MCF 10A (cell line): Measurements from ENCODE around the gene UBTD1. TPM values are rescaled to one million over a fixed set of nuclear protein-coding genes. Genes with fewer than 3 reads are reported as not detected.
"Not testable (repeated sequence)": the region's sequence is repeated elsewhere in the genome, so short reads cannot be mapped to it uniquely, and the experiment has no call there.

Experiments used
- BruUV-seq: library from RNA; stranded (reverse); fragments of 400-500 nt; replicated peaks from 2 replicates; lab custom pipeline; 2021; lab: Mats Ljungman, UMichigan
- CTCF ChIA-PET: fragments of 300-600 bp; sonication (Branson Sonifier 250); formaldehyde crosslinking; extraction: SDS; loops from one replicate; lab custom pipeline; 2021; ENCODE audit warnings: antibody characterized with exemption, inconsistent platforms; lab: Yijun Ruan, JAX
- POLR2A ChIA-PET: fragments of 300-600, 350-650 bp; sonication (Branson Sonifier 250); formaldehyde crosslinking; extraction: SDS; loops from one replicate; lab custom pipeline; 2020; ENCODE audit warnings: antibody characterized with exemption, inconsistent platforms; lab: Yijun Ruan, JAX
- DNase-seq: peaks from one replicate; pipeline ENCODE4 v3.0.0-alpha.2; 2018; ENCODE audit not compliant: unreplicated experiment
- H3K27ac Mint-ChIP-seq: one replicate; pipeline ENCODE4 v1.8.0; 2022; ENCODE audit warnings: mild to moderate bottlenecking, low read depth, mixed read lengths; ENCODE audit not compliant: unreplicated experiment
- H3K27me3 Mint-ChIP-seq: one replicate; pipeline ENCODE4 v1.8.0; 2022; ENCODE audit warnings: mixed read lengths; ENCODE audit not compliant: insufficient read depth, unreplicated experiment
- H3K36me3 Mint-ChIP-seq: one replicate; pipeline ENCODE4 v1.8.0; 2022; ENCODE audit warnings: mild to moderate bottlenecking, moderate library complexity, mixed read lengths; ENCODE audit not compliant: insufficient read depth, unreplicated experiment
- H3K4me1 Mint-ChIP-seq: one replicate; pipeline ENCODE4 v1.8.0; 2022; ENCODE audit warnings: mixed read lengths; ENCODE audit not compliant: insufficient read depth, unreplicated experiment
- H3K4me3 Mint-ChIP-seq: one replicate; pipeline ENCODE4 v1.8.0; 2022; ENCODE audit warnings: mild to moderate bottlenecking, moderate library complexity, mixed read lengths; ENCODE audit not compliant: unreplicated experiment
- H3K9me3 Mint-ChIP-seq: one replicate; pipeline ENCODE4 v1.8.0; 2022; ENCODE audit warnings: mixed read lengths; ENCODE audit not compliant: unreplicated experiment
- CTCF ChIP-seq: fragments of 200-600 bp; IDR thresholded peaks from one replicate; pipeline ENCODE4 v1.8.0; 2022; ENCODE audit warnings: antibody characterized with exemption, mild to moderate bottlenecking; ENCODE audit not compliant: unreplicated experiment
- intact Hi-C: fragments of 100-400 bp; cut with micrococcal nuclease; formaldehyde crosslinking; loops from 2 replicates; pipeline ENCODE4 v1.14.1; 2022
- total RNA-seq: library from RNA; stranded (reverse); gene quantifications from 2 replicates; pipeline ENCODE4 v1.2.3, GENCODE V29; 2022

The UBTD1 gene
- total RNA-seq, 1 experiment from 2014 or later = 7.2 TPM

GRCh38 chr10:97464226-97464625, 34.5 kb upstream of the UBTD1 start:
- no peaks in the 10 kb centered on the region for H3K27me3 Mint-ChIP-seq
- ChIA-PET CTCF (interaction anchor here (0.5 to 9.9 kb wide), 30 partner anchors 8 to 250 kb away, joined by 3 to 204 read pairs (median 4); partner anchors contain the start of genes ANKRD2 and UBTD1), POLR2A (interaction anchor here (0.5 to 4.9 kb wide), 11 partner anchors 33 to 185 kb away, joined by 3 to 37 read pairs (median 5); no protein-coding TSS in a partner anchor)
- TF ChIP-seq CTCF = no peak
- H3K9me3 Mint-ChIP-seq = no peaks in the 10 kb centered on the region
- no TSS peak for BruUV-seq
- H3K4me1 Mint-ChIP-seq = peaks cover 16% of the 10 kb centered on the region
- peak overlapping the region; percentile 46 for H3K27ac Mint-ChIP-seq
- DNase-seq = no peak
- intact Hi-C loops = loop anchor here (5.0 kb wide), 1 partner anchor 108 kb away; the partner anchor contains the start of gene ANKRD2
- H3K36me3 Mint-ChIP-seq = peaks cover 97% of the 10 kb centered on the region
- H3K4me3 Mint-ChIP-seq = no peak overlapping the region

- Mint-ChIP-seq H3K4me1 (peaks cover 16% of the 10 kb centered on the region), H3K9me3 (no peaks in the 10 kb centered on the region), H3K4me3 (no peak overlapping the region), H3K27ac (no peak overlapping the region), H3K27me3 (no peaks in the 10 kb centered on the region), H3K36me3 (peaks cover 98% of the 10 kb centered on the region)
- ChIA-PET CTCF (interaction anchor here (0.5 to 9.9 kb wide), 11 partner anchors 9 to 258 kb away, joined by 3 to 204 read pairs (median 7); partner anchors contain the start of gene ANKRD2), POLR2A (interaction anchor here (1.0 to 4.9 kb wide), 13 partner anchors 10 to 146 kb away, joined by 3 to 37 read pairs (median 5); partner anchors contain the start of gene UBTD1)
- TF ChIP-seq CTCF = no peak
- DNase-seq = no peak
- intact Hi-C loops = no loop called here
- no TSS peak for BruUV-seq
These were observed 32.7 kb upstream of the UBTD1 start for GRCh38 chr10:97465982-97466381.

GRCh38 chr10:97466755-97467154, 32.0 kb upstream of the UBTD1 start:
- no peak overlapping the region for H3K4me3 Mint-ChIP-seq
- TF ChIP-seq CTCF = no peak
- no peaks in the 10 kb centered on the region for H3K9me3 Mint-ChIP-seq
- H3K4me1 Mint-ChIP-seq = peaks cover 16% of the 10 kb centered on the region
- H3K27ac Mint-ChIP-seq = no peak overlapping the region
- ChIA-PET CTCF (interaction anchor here (0.7 to 9.9 kb wide), 13 partner anchors 10 to 265 kb away, joined by 3 to 204 read pairs (median 6); partner anchors contain the start of gene ANKRD2), POLR2A (interaction anchor here (0.7 to 4.9 kb wide), 19 partner anchors 10 to 220 kb away, joined by 3 to 37 read pairs (median 5); partner anchors contain the start of genes ANKRD2, AVPI1, PI4K2A and UBTD1)
- H3K27me3 Mint-ChIP-seq = no peaks in the 10 kb centered on the region
- DNase-seq = peak; percentile 56
- no TSS peak for BruUV-seq
- intact Hi-C loops = no loop called here
- H3K36me3 Mint-ChIP-seq = peaks cover 99% of the 10 kb centered on the region

GRCh38 chr10:97468162-97468561, 30.6 kb upstream of the UBTD1 start:
- H3K4me1 Mint-ChIP-seq = peaks cover 16% of the 10 kb centered on the region
- no peaks in the 10 kb centered on the region for H3K9me3 Mint-ChIP-seq
- H3K27ac Mint-ChIP-seq = no peak overlapping the region
- no peak for TF ChIP-seq CTCF
- CTCF ChIA-PET = interaction anchor here (0.6 to 9.9 kb wide), 9 partner anchors 9 to 577 kb away, joined by 3 to 204 read pairs (median 5); partner anchors contain the start of gene ANKRD2
- POLR2A ChIA-PET = interaction anchor here (0.7 to 4.9 kb wide), 15 partner anchors 8 to 219 kb away, joined by 3 to 37 read pairs (median 5); partner anchors contain the start of genes ANKRD2, AVPI1, PI4K2A and UBTD1
- H3K36me3 Mint-ChIP-seq = peaks cover 99% of the 10 kb centered on the region
- BruUV-seq = no TSS peak
- intact Hi-C loops = no loop called here
- no peaks in the 10 kb centered on the region for H3K27me3 Mint-ChIP-seq
- peak; percentile 50 for DNase-seq
- no peak overlapping the region for H3K4me3 Mint-ChIP-seq

GRCh38 chr10:97468781-97469180, 29.9 kb upstream of the UBTD1 start:
- BruUV-seq, intact Hi-C loops, H3K27me3 Mint-ChIP-seq, H3K27ac Mint-ChIP-seq, H3K9me3 Mint-ChIP-seq, DNase-seq, H3K4me3 Mint-ChIP-seq: not testable (repeated sequence)
- H3K4me1 Mint-ChIP-seq = peaks cover 11% of the 10 kb centered on the region
- CTCF ChIA-PET = interaction anchor here (0.7 to 9.9 kb wide), 6 partner anchors 8 to 509 kb away, joined by 3 to 204 read pairs (median 4); partner anchors contain the start of gene ANKRD2
- peaks cover 99% of the 10 kb centered on the region for H3K36me3 Mint-ChIP-seq
- POLR2A ChIA-PET = interaction anchor here (0.7 to 3.8 kb wide), 8 partner anchors 8 to 218 kb away, joined by 3 to 13 read pairs (median 5); partner anchors contain the start of genes AVPI1 and PI4K2A
